T-helper 2 cell treated with Interferon-gamma antibody and Interleukin-4, amounts not matched to agents 5 μg/mL and 100 μg/mL, for 36 hours (primary cell): ENCODE data around the gene MAN2C1.
A peak's percentile ranks its signal among the peaks of the same experiment; 100 is the strongest.
"Not testable (repeated sequence)": the region's sequence is repeated elsewhere in the genome, so short reads cannot be mapped to it uniquely, and the experiment has no call there.

Experiments
- DNase-seq: peaks from one replicate; pipeline ENCODE4 v3.0.0; 2021; ENCODE audit warnings: low spot score
- H3K27ac Mint-ChIP-seq: one replicate; pipeline ENCODE4 v1.8.0; 2021; ENCODE audit warnings: mild to moderate bottlenecking, mixed read lengths
- H3K27me3 Mint-ChIP-seq: one replicate; pipeline ENCODE4 v1.8.0; 2021; ENCODE audit warnings: low read depth, mixed read lengths
- H3K36me3 Mint-ChIP-seq: one replicate; pipeline ENCODE4 v1.8.0; 2021; ENCODE audit warnings: low read depth, mixed read lengths
- H3K4me1 Mint-ChIP-seq: one replicate; pipeline ENCODE4 v1.8.0; 2021; ENCODE audit warnings: low read depth, mixed read lengths
- H3K4me3 Mint-ChIP-seq: one replicate; pipeline ENCODE4 v1.8.0; 2022; ENCODE audit warnings: mild to moderate bottlenecking, moderate library complexity, mixed read lengths
- H3K9me3 Mint-ChIP-seq: one replicate; pipeline ENCODE4 v1.8.0; 2021; ENCODE audit warnings: mixed read lengths

Gene MAN2C1

GRCh38 chr15:75356517-75356916, 11.9 kb downstream of the MAN2C1 start:
- DNase-seq = no peak
- Mint-ChIP-seq H3K27ac (no peak overlapping the region), H3K4me1 (no peaks in the 10 kb centered on the region), H3K9me3 (no peaks in the 10 kb centered on the region), H3K4me3 (no peak overlapping the region), H3K36me3 (peaks cover 6% of the 10 kb centered on the region), H3K27me3 (no peaks in the 10 kb centered on the region)

DNA sequence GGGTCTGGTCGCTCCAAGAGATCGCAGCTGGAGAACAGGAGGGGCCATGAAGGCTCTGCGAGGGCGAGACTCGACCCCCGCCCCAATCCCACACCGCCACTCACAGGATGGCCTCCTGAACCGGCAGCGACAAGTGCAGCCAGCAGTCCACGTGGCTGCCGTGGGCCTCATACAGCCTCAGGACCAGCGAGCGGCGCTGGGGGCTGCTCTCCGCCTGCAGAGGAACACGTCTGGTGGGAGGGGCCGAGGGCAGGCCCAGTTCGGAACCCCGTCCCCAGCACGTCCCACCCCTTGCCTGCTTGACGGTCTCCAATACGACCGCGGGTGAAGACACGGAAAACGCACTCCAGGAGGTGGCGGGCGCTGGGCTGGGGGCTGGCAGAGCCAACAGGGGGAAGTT, 12.4 kb downstream of the MAN2C1 start:
- DNase-seq = no peak
- Mint-ChIP-seq H3K27me3 (no peaks in the 10 kb centered on the region), H3K27ac (no peak overlapping the region), H3K4me3 (no peak overlapping the region), H3K4me1 (no peaks in the 10 kb centered on the region), H3K9me3 (no peaks in the 10 kb centered on the region), H3K36me3 (peaks cover 6% of the 10 kb centered on the region)

GRCh38 chr15:75355369-75355768, 13.0 kb downstream of the MAN2C1 start:
- Mint-ChIP-seq H3K27ac (no peak overlapping the region), H3K4me1 (peaks cover under 1% of the 10 kb centered on the region), H3K27me3 (no peaks in the 10 kb centered on the region), H3K4me3 (no peak overlapping the region), H3K36me3 (peaks cover 11% of the 10 kb centered on the region), H3K9me3 (peaks cover 6% of the 10 kb centered on the region)
- no peak for DNase-seq

DNA sequence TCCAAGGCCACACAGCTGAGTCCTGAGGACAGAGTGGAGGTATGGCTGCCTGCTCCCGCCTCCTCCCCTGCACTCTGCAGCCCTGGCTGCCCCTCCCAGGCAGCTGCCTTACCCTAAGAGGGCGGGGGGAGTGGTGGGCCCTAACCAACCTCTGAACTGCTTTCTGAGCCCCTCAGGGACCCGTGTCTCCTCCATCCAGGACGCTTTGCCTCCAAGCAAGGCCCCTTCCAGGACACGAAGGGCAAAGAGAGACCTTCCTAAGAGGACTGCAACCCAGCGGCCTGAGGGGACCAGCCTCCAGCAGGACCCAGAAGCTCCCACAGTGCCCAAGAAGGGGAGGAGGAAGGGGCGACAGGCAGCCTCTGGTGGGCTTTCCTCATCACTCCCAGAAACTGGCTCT, 14.0 kb downstream of the MAN2C1 start:
- no peak overlapping the region for H3K4me3 Mint-ChIP-seq
- peaks cover 9% of the 10 kb centered on the region for H3K4me1 Mint-ChIP-seq
- DNase-seq = no peak
- no peak overlapping the region for H3K27ac Mint-ChIP-seq
- peaks cover 15% of the 10 kb centered on the region for H3K9me3 Mint-ChIP-seq
- H3K27me3 Mint-ChIP-seq = peaks cover 4% of the 10 kb centered on the region
- H3K36me3 Mint-ChIP-seq = peaks cover 18% of the 10 kb centered on the region

DNA sequence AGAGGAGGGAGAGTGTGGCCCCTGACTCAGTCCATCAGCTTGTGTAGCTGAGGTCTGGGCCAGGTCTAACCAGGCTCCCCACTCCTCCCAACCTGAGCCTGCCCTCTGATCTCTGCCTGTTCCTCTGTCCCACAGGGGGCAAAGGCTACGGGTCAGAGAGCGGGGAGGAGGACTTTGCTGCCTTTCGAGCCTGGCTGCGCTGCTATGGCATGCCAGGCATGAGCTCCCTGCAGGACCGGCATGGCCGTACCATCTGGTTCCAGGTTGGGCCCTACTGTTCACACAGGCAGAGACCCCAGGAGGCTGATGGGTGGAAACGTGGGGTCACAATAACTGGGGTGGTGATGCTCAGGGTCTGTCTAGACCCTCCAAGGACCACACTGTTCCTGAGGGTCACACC, 14.8 kb downstream of the MAN2C1 start:
- Mint-ChIP-seq H3K27me3 (peaks cover 4% of the 10 kb centered on the region), H3K27ac (no peak overlapping the region), H3K9me3 (peaks cover 18% of the 10 kb centered on the region), H3K4me3 (no peak overlapping the region), H3K36me3 (peaks cover 18% of the 10 kb centered on the region), H3K4me1 (peaks cover 9% of the 10 kb centered on the region)
- no peak for DNase-seq

DNA sequence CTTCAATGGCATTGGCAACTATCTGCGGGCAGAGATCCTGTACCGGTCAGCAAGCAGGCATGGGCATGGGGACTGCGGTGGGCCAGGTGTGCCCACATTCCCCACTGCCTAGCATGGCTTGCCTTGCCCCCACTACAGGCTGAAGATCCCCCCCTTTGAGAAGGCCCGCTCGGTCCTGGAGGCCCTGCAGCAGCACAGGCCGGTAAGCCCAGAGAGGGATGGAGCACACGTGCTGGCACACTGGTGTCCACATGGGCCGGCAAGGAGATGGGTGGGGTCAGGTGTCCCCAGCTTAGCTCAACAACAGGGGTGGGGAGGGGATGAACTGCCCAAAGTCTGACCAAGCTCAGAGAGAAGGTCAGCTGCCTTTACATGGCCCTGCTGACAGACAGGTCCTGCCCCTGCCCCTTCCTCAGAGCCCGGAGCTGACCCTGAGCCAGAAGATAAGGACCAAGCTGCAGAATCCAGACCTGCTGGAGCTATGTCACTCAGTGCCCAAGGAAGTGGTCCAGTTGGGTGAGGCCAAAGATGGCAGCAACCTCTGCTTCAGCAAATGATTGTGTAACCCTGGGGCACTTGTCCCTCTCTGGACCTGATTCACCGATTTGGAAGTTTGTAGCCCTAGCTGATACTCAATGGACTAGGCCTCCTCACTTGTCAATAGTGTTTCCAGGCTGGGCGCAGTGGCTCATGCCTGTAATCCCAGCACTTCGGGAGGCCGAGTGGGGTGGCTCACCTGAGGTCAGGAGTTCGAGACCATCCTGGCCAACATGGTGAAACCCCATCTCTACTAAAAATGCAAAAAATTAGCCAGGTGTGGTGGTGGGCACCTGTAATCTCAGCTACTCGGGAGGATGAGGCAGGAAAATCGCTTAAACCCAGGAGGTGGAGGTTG, 16.0 kb downstream of the MAN2C1 start:
- DNase-seq = no peak
- Mint-ChIP-seq H3K27ac (no peak overlapping the region), H3K4me3 (no peak overlapping the region), H3K36me3 (peaks cover 20% of the 10 kb centered on the region), H3K9me3 (peaks cover 18% of the 10 kb centered on the region), H3K27me3 (peaks cover 8% of the 10 kb centered on the region), H3K4me1 (peaks cover 10% of the 10 kb centered on the region)

- H3K27me3 Mint-ChIP-seq = peaks cover 22% of the 10 kb centered on the region
- DNase-seq = no peak
- peaks cover 23% of the 10 kb centered on the region for H3K36me3 Mint-ChIP-seq
- H3K27ac Mint-ChIP-seq = peak overlapping the region; percentile 94
- peaks cover 18% of the 10 kb centered on the region for H3K9me3 Mint-ChIP-seq
- no peak overlapping the region for H3K4me3 Mint-ChIP-seq
- H3K4me1 Mint-ChIP-seq = peaks cover 14% of the 10 kb centered on the region
Observed at GRCh38 chr15:75350601-75351361, 17.6 kb downstream of the MAN2C1 start.

GRCh38 chr15:75349851-75350588, 18.4 kb downstream of the MAN2C1 start:
- peak; percentile 63 for DNase-seq

GRCh38 chr15:75349351-75349669, 19.1 kb downstream of the MAN2C1 start:
- H3K4me3 Mint-ChIP-seq, H3K27ac Mint-ChIP-seq, DNase-seq: not testable (repeated sequence)
- H3K36me3 Mint-ChIP-seq = peaks cover 23% of the 10 kb centered on the region
- H3K9me3 Mint-ChIP-seq = peaks cover 18% of the 10 kb centered on the region
- H3K4me1 Mint-ChIP-seq = peaks cover 14% of the 10 kb centered on the region
- H3K27me3 Mint-ChIP-seq = peaks cover 31% of the 10 kb centered on the region

More at GRCh38 chr15:75349851-75350588, 18.4 kb downstream of the MAN2C1 start:
- peak overlapping the region; percentile 94 for H3K27ac Mint-ChIP-seq
- H3K36me3 Mint-ChIP-seq = peaks cover 23% of the 10 kb centered on the region
- H3K9me3 Mint-ChIP-seq = peaks cover 18% of the 10 kb centered on the region
- H3K4me3 Mint-ChIP-seq = peak overlapping the region; percentile 60
- H3K27me3 Mint-ChIP-seq = peaks cover 28% of the 10 kb centered on the region
- peaks cover 14% of the 10 kb centered on the region for H3K4me1 Mint-ChIP-seq

- H3K36me3 Mint-ChIP-seq = peaks cover 23% of the 10 kb centered on the region
- H3K4me1 Mint-ChIP-seq = peaks cover 14% of the 10 kb centered on the region
- H3K27me3 Mint-ChIP-seq = peaks cover 31% of the 10 kb centered on the region
- H3K27ac Mint-ChIP-seq = peak overlapping the region; percentile 55
- peaks cover 18% of the 10 kb centered on the region for H3K9me3 Mint-ChIP-seq
- no peak for DNase-seq
- peak overlapping the region; percentile 21 for H3K4me3 Mint-ChIP-seq
Observed at GRCh38 chr15:75348562-75349350, 19.7 kb downstream of the MAN2C1 start.

DNA sequence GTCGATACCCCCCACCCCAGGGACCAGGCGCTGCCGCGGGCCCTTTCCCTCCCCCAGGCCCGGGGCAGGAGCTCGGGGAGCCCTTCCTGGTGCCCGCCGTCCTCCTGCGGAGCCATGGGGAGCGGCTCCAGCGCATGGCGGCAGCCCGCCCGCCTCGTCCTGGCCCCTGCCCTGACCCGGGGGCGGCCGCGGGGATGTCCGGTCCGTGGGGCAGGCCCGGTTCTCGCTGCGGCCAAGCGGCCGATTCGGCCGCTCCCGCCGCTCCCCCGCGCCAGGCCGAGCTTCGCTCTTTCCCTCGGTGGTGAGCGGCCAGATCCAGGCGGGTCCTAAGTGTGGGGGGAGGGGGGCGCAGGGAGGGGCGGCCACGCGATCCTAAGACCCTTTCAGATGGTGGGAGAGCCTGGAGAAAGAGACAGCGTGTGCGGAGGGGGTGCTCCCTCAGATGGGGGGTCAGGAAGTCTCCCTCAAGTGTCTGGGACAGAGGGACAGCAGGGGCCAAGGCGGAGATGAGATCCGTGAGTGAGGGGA, 20.3 kb downstream of the MAN2C1 start:
- H3K27ac Mint-ChIP-seq = peak overlapping the region; percentile 55
- peaks cover 23% of the 10 kb centered on the region for H3K36me3 Mint-ChIP-seq
- peaks cover 14% of the 10 kb centered on the region for H3K4me1 Mint-ChIP-seq
- no peak for DNase-seq
- H3K4me3 Mint-ChIP-seq = peak overlapping the region; percentile 21
- H3K9me3 Mint-ChIP-seq = peaks cover 18% of the 10 kb centered on the region
- peaks cover 31% of the 10 kb centered on the region for H3K27me3 Mint-ChIP-seq

DNA sequence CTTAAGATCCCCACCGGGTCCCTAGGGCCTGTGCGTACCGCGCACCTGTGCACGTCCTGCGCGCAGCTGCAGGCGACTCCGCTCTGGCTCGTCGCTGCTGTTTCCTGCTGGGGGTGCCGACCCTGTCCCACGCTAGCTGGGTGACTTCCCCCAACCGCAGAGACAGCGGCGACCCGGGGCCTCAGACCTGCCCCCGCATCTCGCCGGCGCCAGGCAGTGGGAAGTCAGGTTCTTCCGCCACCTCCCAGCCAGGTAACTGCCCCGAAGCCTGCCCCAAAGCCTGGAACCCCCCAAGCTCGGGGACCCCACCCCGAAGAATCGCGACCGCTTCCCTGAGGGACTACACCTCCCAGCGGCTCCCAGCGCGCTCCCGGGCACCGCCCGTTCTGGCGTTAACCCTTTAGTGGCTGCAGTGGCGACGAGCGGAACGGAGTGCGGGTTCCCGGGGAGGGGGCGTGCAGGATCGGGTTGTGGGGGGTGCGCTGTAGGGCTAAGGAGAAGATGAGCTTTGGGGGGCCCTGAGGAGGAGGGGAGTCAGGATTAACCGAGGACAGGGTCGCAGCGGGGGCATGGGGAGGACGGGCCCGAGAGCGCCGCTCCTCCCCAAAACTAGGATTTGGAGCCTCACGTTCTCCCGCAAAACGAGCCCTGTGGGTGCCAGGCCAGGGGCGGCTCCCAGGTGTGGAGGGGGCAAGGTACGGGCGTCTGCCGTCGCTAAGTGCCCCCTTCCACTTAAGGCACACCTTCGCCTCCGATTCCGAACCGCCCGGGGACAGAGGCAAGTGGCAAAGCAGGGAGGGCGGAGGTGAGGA, 21.0 kb downstream of the MAN2C1 start:
- Mint-ChIP-seq H3K27me3 (peaks cover 31% of the 10 kb centered on the region), H3K27ac (peak overlapping the region; percentile 26), H3K9me3 (peaks cover 18% of the 10 kb centered on the region), H3K4me3 (peak overlapping the region; percentile 75), H3K36me3 (peaks cover 23% of the 10 kb centered on the region), H3K4me1 (peaks cover 14% of the 10 kb centered on the region)
- no peak for DNase-seq
